ENCODE measurements around the gene FANCE. TPM values are rescaled to one million over a fixed set of nuclear protein-coding genes. Genes with fewer than 3 reads are reported as not detected.

Gene FANCE
- total RNA-seq, 2 experiments from 2014 or later: 14.3 to 14.8 TPM

DNA sequence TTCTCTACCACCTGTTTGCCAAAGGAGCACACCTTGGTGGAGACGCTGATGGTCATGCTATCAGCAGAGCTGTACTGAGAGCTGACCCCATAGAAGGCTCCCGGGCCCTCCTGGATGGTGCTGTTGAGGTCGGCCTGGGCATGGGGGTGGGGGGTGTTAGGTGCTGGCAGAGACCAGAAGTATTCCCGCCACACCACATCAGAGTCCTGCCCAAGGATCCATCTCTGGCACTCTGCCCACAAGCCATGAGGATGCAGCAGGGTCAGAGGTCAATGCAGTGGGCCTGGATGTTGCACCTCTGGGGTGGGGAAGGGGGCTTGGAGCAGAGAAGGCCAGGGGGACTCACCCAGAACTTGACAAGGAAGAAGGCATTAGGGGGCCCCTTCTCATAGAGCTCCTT lies 23.4 kb downstream of the FANCE start:
- H3K27ac Mint-ChIP-seq: no peak overlapping the region
- no peak overlapping the region for H3K4me3 Mint-ChIP-seq
- intact Hi-C loops (cut with DNase I, micrococcal nuclease): no loop called here
- no peak for DNase-seq
- H3K27me3 Mint-ChIP-seq: no peaks in the 10 kb centered on the region
- ChIA-PET POLR2A (interaction anchor here (0.6 kb wide), 1 partner anchor 132 kb away, joined by 3 read pairs; no protein-coding TSS in a partner anchor), CTCF (no interaction called here)
- H3K36me3 Mint-ChIP-seq (ENCODE audit: low read depth): peaks cover 25% of the 10 kb centered on the region
- H3K9me3 Mint-ChIP-seq (ENCODE audit: low read depth): no peaks in the 10 kb centered on the region
- peaks cover 23% of the 10 kb centered on the region for H3K4me1 Mint-ChIP-seq
- no peak for ATAC-seq

DNA sequence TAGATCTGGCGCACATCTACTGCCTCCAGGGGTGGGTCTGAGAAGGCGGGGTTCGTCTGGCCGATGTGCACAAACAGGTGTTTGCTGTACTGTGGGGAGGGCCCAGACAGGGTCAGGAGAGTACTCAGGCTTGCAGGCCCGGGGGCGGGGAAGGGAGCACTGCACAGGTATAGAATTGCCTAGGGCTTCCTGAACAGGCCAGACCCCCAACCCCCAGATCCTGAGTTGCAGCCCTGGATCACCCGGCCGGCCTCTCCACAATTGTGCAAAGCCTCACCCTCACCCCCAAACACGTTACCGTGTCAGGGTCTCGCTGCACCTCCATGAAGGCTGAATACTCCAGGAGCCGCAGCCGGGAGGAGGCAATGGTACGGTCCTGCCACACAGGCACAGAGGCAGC lies 23.9 kb downstream of the FANCE start:
- H3K4me1 Mint-ChIP-seq: peaks cover 18% of the 10 kb centered on the region
- peaks cover 21% of the 10 kb centered on the region for H3K36me3 Mint-ChIP-seq (ENCODE audit: low read depth)
- CTCF ChIA-PET: interaction anchor here (0.6 to 0.9 kb wide), 2 partner anchors 26 to 182 kb away, joined by 3 to 4 read pairs; no protein-coding TSS in a partner anchor
- no peaks in the 10 kb centered on the region for H3K9me3 Mint-ChIP-seq (ENCODE audit: low read depth)
- POLR2A ChIA-PET: interaction anchor here (0.6 kb wide), 1 partner anchor 132 kb away, joined by 3 read pairs; no protein-coding TSS in a partner anchor
- intact Hi-C loops (cut with DNase I, micrococcal nuclease): no loop called here
- H3K27ac Mint-ChIP-seq: no peak overlapping the region
- H3K4me3 Mint-ChIP-seq: no peak overlapping the region
- no peaks in the 10 kb centered on the region for H3K27me3 Mint-ChIP-seq
- ATAC-seq (no peak), DNase-seq (no peak)

DNA sequence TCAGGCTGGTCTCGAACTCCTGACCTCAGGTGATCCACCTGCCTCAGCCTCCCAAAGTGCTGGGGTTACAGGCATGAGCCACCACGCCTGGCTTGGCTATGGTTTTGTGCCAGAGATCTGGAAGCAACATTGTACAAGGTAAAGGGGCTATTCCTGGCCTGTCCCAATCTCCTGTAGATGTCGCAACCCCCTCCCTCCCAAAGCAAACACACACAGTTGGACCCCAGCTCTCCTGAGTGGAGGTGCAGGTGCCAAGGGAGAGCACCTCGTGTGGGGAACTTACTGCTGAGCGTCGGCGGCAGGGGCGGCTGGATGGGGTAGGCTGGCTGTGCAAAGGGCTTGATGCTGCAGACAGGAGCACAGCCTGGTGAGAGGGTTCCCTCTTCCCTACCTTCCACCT lies 24.9 kb downstream of the FANCE start:
- intact Hi-C loops (cut with DNase I, micrococcal nuclease): no loop called here
- POLR2A ChIA-PET: interaction anchor here (0.6 to 1.1 kb wide), 3 partner anchors 9 to 259 kb away, joined by 3 read pairs; partner anchors contain the start of gene TEAD3
- ATAC-seq: no peak

DNA sequence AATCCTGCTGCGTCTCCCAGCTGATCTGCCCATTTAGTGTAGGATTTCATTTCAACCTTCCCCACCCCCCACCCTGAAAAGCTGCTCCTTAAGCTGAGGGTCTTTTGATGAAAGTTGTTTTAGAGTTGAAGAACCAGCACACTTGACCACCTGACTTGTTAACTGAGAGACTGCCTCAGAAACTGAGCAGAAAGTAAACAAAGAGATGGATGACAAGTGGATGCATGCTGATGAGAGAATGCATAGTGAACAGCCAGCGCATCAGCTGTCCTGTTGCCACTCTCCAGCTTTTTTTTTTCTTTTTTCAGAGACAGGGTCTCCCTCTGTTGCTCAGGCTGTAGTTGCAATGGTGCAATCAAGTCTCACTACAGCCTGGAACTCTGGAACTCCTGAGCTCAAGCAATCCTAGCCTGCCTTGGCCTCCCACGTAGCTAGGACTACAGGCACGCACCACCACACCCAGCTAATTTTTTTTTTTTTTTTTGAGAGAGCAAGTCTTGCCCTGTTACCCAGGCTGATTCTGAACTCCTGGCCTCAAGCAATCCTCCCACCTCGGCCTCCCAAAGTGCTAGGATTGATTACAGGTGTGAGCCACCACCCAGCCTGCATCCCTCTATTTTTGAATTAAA lies 25.5 kb downstream of the FANCE start:
- no peaks in the 10 kb centered on the region for H3K27me3 Mint-ChIP-seq
- intact Hi-C loops (cut with DNase I, micrococcal nuclease): no loop called here
- H3K36me3 Mint-ChIP-seq (ENCODE audit: low read depth): peaks cover 7% of the 10 kb centered on the region
- no peaks in the 10 kb centered on the region for H3K9me3 Mint-ChIP-seq (ENCODE audit: low read depth)
- ATAC-seq (no peak), DNase-seq (no peak)
- H3K4me1 Mint-ChIP-seq: peaks cover 2% of the 10 kb centered on the region
- no peak overlapping the region for H3K27ac Mint-ChIP-seq
- POLR2A ChIA-PET: interaction anchor here (0.6 to 1.1 kb wide), 2 partner anchors 19 to 258 kb away, joined by 3 read pairs; partner anchors contain the start of gene TEAD3
- no peak overlapping the region for H3K4me3 Mint-ChIP-seq
- CTCF ChIA-PET: interaction anchor here (0.6 kb wide), 1 partner anchor 147 kb away, joined by 3 read pairs; no protein-coding TSS in a partner anchor

More for the DNA sequence above, 24.9 kb downstream of the FANCE start:
- DNase-seq: no peak
- Mint-ChIP-seq H3K4me1 (peaks cover 8% of the 10 kb centered on the region), H3K4me3 (no peak overlapping the region), H3K9me3 (ENCODE audit: low read depth) (no peaks in the 10 kb centered on the region), H3K27me3 (no peaks in the 10 kb centered on the region), H3K36me3 (ENCODE audit: low read depth) (peaks cover 11% of the 10 kb centered on the region), H3K27ac (no peak overlapping the region)
- CTCF ChIA-PET: interaction anchor here (0.6 to 0.9 kb wide), 2 partner anchors 27 to 146 kb away, joined by 3 read pairs; no protein-coding TSS in a partner anchor

DNA sequence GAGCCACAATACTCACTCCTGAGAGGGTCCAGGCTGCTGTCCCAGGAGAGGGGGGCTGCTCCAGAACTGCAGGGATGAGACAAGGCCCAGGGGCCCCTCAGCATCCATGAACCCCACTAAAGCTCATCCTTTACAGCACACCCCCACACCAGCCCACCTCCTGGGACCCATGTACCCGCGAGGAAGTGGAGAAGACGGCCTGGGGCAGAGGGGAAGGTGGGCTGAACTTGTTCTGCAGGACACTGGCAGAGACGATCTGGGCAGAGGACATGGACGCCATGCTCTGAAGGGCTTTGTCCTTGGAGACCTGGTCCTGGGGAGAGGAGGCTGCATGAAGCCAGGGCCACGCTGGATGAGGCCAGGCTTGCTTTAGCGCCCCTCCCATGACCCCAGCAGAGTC lies 26.1 kb downstream of the FANCE start:
- ATAC-seq (no peak), DNase-seq (no peak)
- peaks cover 2% of the 10 kb centered on the region for H3K4me1 Mint-ChIP-seq
- no peaks in the 10 kb centered on the region for H3K27me3 Mint-ChIP-seq
- no peaks in the 10 kb centered on the region for H3K9me3 Mint-ChIP-seq (ENCODE audit: low read depth)
- no peak overlapping the region for H3K27ac Mint-ChIP-seq
- CTCF ChIA-PET: no interaction called here
- POLR2A ChIA-PET: no interaction called here
- intact Hi-C loops (cut with DNase I, micrococcal nuclease): no loop called here
- H3K4me3 Mint-ChIP-seq: no peak overlapping the region
- H3K36me3 Mint-ChIP-seq (ENCODE audit: low read depth): peaks cover 4% of the 10 kb centered on the region

DNA sequence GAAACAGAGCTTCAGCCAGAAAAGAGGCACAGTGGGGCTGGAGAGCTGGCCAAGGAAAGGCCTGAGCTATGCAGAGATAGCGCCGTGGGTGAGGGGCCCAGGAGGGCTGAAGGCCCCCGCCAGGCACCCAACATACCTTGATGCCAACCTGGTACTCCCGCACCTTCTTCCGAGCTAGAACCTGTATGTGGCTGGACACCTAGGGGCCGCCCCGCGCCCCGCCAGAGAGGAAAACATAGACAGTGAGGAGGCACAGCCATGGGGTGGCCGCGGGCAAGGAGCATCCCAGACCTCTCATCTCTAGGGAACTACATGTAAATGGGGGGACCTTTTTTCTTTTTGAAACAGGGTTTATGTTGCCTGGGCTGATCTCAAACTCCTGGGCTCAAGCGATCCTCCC lies 28.0 kb downstream of the FANCE start:
- no peak overlapping the region for H3K4me3 Mint-ChIP-seq
- H3K27ac Mint-ChIP-seq: no peak overlapping the region
- intact Hi-C loops (cut with DNase I, micrococcal nuclease): no loop called here
- DNase-seq (no peak), ATAC-seq (no peak)
- ChIA-PET CTCF (no interaction called here), POLR2A (interaction anchor here (0.6 kb wide), 1 partner anchor 230 kb away, joined by 14 read pairs; no protein-coding TSS in a partner anchor)
- H3K27me3 Mint-ChIP-seq: no peaks in the 10 kb centered on the region
- no peaks in the 10 kb centered on the region for H3K36me3 Mint-ChIP-seq (ENCODE audit: low read depth)
- H3K4me1 Mint-ChIP-seq: no peaks in the 10 kb centered on the region
- no peaks in the 10 kb centered on the region for H3K9me3 Mint-ChIP-seq (ENCODE audit: low read depth)

DNA sequence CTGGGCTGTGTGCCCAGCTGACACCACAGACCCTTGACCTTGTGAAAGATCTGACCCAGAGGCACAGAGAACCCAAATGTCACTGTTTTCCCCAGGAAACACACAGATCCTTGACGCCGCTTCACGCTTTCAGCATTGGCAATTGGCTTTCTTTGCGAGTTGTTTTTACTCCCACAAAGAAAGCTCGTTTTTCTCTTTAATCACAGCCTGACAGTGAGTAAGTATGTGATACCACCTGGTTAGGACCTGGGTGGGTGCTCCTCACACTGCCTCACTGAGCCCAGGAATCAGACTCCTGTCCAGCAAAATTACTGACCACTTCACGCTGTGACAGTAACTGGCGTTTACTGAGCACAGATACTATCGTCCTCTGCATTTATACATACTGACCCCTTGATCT lies 29.1 kb downstream of the FANCE start:
- intact Hi-C loops (cut with DNase I, micrococcal nuclease): no loop called here
- H3K27me3 Mint-ChIP-seq: no peaks in the 10 kb centered on the region
- DNase-seq (no peak), ATAC-seq (no peak)
- no peak overlapping the region for H3K27ac Mint-ChIP-seq
- no peaks in the 10 kb centered on the region for H3K4me1 Mint-ChIP-seq
- no peaks in the 10 kb centered on the region for H3K36me3 Mint-ChIP-seq (ENCODE audit: low read depth)
- ChIA-PET CTCF (interaction anchor here (1.0 to 1.2 kb wide), 2 partner anchors 32 to 71 kb away, joined by 4 read pairs; no protein-coding TSS in a partner anchor), POLR2A (interaction anchor here (0.6 to 1.6 kb wide), 2 partner anchors 8 to 252 kb away, joined by 4 read pairs; no protein-coding TSS in a partner anchor)
- no peak overlapping the region for H3K4me3 Mint-ChIP-seq
- no peaks in the 10 kb centered on the region for H3K9me3 Mint-ChIP-seq (ENCODE audit: low read depth)

DNA sequence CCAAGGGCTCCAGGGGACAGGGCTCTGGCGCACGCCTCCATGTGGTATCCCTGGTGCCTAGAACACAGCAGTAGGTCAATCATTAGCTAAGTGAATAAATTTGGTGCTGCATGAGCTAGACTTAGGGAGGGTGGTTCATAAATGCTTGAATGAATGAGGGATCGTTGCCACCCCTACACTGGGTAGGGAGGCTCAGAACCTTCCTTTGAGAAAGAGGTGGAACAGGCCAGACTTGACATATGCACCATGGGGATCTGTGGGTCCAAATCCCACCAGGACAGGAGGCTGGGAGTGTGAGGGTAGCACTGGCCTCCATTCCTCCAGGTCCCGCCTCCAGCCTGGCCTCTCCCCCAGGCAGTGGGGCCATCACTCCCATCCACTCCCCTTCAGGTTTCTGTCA lies 30.9 kb downstream of the FANCE start:
- CTCF ChIA-PET: interaction anchor here (1.0 to 1.3 kb wide), 3 partner anchors 10 to 253 kb away, joined by 3 to 6 read pairs (median 3); no protein-coding TSS in a partner anchor
- Mint-ChIP-seq H3K4me3 (no peak overlapping the region), H3K27me3 (no peaks in the 10 kb centered on the region), H3K36me3 (ENCODE audit: low read depth) (no peaks in the 10 kb centered on the region), H3K4me1 (peaks cover 4% of the 10 kb centered on the region), H3K27ac (no peak overlapping the region), H3K9me3 (ENCODE audit: low read depth) (no peaks in the 10 kb centered on the region)
- intact Hi-C loops (cut with DNase I, micrococcal nuclease): no loop called here
- ATAC-seq (no peak), DNase-seq (no peak)
- POLR2A ChIA-PET: interaction anchor here (0.7 kb wide), 1 partner anchor 12 kb away, joined by 4 read pairs; no protein-coding TSS in a partner anchor

DNA sequence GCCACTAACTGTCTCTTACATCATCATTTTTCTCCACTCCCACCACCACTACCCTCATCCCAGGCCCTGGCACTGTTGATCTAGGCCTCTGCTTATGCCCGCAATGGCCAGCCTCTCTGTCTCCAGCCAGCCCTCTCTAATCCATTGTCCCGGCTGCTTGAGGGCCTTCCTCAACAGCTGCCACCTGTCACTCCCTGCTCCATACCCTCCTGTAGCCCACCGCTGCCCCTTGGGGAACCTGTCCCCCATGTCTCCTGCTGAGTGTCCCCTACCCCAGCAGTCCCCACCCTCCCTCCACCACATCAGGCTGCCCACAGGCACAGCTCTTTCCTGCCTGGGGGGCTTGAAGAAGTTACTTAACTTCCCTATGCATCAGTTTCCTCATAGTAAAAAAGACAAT lies 31.4 kb downstream of the FANCE start:
- Mint-ChIP-seq H3K9me3 (ENCODE audit: low read depth) (no peaks in the 10 kb centered on the region), H3K27me3 (no peaks in the 10 kb centered on the region), H3K4me3 (no peak overlapping the region), H3K4me1 (peaks cover 6% of the 10 kb centered on the region), H3K27ac (no peak overlapping the region), H3K36me3 (ENCODE audit: low read depth) (no peaks in the 10 kb centered on the region)
- intact Hi-C loops (cut with DNase I, micrococcal nuclease): no loop called here
- POLR2A ChIA-PET: no interaction called here
- no peak for DNase-seq
- ATAC-seq: no peak
- CTCF ChIA-PET: interaction anchor here (0.6 to 1.1 kb wide), 2 partner anchors 34 to 189 kb away, joined by 3 read pairs; no protein-coding TSS in a partner anchor

DNA sequence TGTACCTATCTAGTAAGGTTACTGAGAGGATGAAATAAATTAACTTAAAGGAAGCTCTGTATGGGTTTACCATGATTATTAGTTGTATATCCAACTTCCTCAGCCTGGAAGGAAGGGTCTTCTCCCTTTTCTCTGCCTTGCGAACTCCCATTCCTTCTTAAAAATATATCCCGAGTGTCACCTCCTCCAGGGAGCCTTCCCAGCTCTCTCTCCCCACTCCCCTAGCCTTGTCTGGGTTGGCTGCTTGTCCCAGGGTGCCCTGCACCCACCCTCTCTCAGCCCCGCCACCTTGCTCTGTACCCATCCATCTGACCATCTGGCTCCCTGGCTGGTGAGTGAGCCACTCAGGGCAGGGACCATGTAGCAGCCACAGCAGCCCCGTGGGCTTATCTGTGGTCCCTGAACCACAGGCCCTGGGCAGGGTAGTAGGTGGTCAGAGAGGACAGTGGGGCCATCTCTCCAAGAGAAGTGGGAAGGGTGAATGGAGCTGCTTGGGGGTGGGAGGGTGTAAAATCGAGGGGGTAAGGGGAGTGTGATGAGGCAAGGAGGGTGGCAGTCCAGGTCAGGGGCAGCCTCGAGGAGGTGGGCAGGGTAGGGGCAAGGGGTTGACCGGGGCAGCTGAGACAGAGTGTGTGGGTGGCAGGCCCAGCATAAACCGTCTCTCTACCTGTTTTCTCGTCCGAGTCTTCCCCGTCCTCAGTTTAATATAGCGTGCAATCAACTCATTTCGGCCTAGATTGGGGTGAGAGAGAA lies 31.9 kb downstream of the FANCE start:
- POLR2A ChIA-PET: interaction anchor here (0.8 kb wide), 1 partner anchor 10 kb away, joined by 4 read pairs; no protein-coding TSS in a partner anchor
- no peak overlapping the region for H3K27ac Mint-ChIP-seq
- DNase-seq: no peak
- H3K27me3 Mint-ChIP-seq: no peaks in the 10 kb centered on the region
- ATAC-seq: no peak
- CTCF ChIA-PET: interaction anchor here (0.6 to 0.7 kb wide), 2 partner anchors 13 to 190 kb away, joined by 3 to 4 read pairs; no protein-coding TSS in a partner anchor
- intact Hi-C loops (cut with DNase I, micrococcal nuclease): no loop called here
- no peaks in the 10 kb centered on the region for H3K9me3 Mint-ChIP-seq (ENCODE audit: low read depth)
- no peaks in the 10 kb centered on the region for H3K36me3 Mint-ChIP-seq (ENCODE audit: low read depth)
- peaks cover 6% of the 10 kb centered on the region for H3K4me1 Mint-ChIP-seq
- H3K4me3 Mint-ChIP-seq: no peak overlapping the region

DNA sequence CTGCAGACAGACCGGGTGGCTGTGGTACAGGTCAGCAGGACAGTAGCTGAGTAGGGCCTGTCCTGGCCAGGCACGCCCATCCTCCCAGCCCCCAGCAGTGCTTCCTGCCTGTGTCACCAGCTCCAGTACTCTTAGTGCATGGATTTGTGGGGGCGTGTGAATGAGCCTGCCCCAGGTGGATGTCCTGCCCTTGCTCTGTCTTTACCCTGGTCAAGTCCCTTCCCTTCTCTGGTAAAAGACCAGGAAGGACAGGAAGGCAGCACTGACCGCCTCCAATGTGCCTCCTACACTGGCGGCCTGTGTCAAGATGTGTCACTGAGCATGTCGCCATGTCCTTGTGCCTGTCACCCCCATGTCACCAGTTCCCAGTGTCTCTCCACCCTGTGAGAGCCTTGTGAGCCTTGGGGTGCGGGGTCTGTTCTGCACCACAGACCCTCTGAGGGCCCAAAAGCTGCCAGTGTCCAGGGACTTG lies 32.8 kb downstream of the FANCE start:
- ATAC-seq (no peak), DNase-seq (no peak)
- peaks cover 6% of the 10 kb centered on the region for H3K4me1 Mint-ChIP-seq
- H3K36me3 Mint-ChIP-seq (ENCODE audit: low read depth): no peaks in the 10 kb centered on the region
- no peak overlapping the region for H3K4me3 Mint-ChIP-seq
- H3K9me3 Mint-ChIP-seq (ENCODE audit: low read depth): no peaks in the 10 kb centered on the region
- CTCF ChIA-PET: no interaction called here
- H3K27me3 Mint-ChIP-seq: no peaks in the 10 kb centered on the region
- H3K27ac Mint-ChIP-seq: no peak overlapping the region
- POLR2A ChIA-PET: interaction anchor here (0.8 kb wide), 1 partner anchor 11 kb away, joined by 4 read pairs; no protein-coding TSS in a partner anchor
- intact Hi-C loops (cut with DNase I, micrococcal nuclease): no loop called here

All from activated CD4-positive, alpha-beta T cell treated with anti-CD3 and anti-CD28 coated beads for 36 hours (primary cell).